HG03139 (cell line): ENCODE measurements around the gene PLEKHN1.

ENCODE experiments used
- ATAC-seq: cut with Tn5 transposase; IDR thresholded peaks from one replicate; pipeline ENCODE4 v1.9.1; 2021; ENCODE audit not compliant: unreplicated experiment

Gene PLEKHN1

GRCh38 chr1:929712-930632 is 36.3 kb upstream of the PLEKHN1 start:
- no peak for ATAC-seq

DNA sequence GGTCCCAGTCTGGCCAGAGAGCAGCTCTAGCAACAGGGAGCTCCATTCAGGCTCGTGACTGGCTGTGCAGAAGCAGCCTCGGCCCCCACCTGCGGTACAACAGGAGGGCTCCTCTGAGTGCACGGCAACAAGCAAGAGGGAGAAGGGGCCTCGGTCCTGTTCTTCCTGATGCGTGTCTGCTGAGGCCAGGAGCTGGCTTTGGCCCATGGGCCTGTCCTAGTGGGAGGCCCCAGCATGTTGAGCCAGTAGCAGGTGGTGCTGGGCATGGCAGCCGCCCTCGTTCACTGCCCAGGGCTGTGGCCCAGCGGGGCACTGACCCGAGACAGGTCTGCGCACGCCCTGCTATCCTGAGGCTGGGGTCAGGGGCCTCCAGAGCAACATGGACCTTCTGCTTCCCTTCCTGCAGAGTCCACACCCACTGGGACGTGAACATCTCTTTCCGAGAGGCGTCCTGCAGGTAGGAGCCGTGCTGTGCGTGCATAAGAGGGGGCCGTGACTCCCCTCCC is 35.6 kb upstream of the PLEKHN1 start:
- no peak for ATAC-seq

GRCh38 chr1:931380-932172 is 34.7 kb upstream of the PLEKHN1 start:
- ATAC-seq = no peak

- no peak for ATAC-seq
Observed at GRCh38 chr1:932173-932510, 34.1 kb upstream of the PLEKHN1 start.

DNA sequence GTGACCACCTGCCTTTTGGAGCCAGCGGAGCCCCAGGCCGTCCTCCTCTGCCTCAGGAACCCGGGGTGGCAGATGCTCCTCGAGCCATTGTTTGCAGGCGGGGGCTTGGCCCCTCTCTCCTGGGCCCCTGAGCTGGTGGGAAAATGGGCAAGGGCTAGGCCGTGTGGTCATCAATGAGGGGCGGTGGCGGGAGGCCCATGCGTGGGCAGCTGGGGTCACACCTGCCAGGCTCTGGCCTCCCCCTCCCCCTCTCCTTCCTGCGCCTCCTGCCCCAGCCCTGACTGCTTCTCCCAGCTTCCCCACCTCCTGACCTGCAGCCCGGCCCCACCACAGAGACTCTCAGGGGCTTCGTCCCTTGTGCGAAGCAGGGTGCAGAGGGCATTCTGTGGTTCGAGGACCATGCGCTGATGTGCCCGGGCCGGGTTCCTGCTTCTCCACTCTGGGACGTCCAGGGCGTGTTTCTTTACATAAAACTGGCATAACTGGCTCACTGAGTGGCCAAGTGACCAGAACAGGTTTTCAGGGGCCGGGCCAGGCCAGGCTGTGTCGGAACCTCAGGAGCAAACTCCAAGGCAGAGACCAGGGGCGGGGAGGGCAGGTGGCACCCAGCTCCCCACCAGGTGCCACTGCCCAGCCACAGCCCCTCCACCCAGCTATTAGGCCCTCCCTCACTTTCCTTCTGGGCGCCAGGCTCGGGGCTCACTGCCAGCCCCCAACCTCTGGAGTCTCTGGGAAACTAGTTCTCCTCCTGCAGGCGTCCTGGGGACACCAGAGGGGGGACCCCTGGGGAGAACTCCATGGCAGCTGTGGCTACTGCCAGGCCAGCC is 33.3 kb upstream of the PLEKHN1 start:
- no peak for ATAC-seq

DNA sequence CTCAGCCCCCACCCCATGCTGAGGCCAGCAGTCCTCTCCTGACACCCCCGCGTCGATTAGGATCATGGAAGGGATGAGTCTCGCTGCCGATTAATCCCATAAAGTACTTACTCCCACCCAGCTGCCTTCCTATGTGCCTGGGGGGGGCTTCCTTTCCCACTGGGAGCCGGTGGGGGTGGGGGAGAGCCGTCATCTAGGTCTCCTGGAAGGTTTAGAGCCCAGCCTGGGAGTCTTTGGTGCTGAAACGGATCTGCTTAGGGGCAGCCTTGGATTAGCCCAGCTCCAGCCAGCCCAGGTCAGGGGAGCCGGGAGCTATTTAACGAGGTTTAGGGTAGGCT is 32.7 kb upstream of the PLEKHN1 start:
- no peak for ATAC-seq

DNA sequence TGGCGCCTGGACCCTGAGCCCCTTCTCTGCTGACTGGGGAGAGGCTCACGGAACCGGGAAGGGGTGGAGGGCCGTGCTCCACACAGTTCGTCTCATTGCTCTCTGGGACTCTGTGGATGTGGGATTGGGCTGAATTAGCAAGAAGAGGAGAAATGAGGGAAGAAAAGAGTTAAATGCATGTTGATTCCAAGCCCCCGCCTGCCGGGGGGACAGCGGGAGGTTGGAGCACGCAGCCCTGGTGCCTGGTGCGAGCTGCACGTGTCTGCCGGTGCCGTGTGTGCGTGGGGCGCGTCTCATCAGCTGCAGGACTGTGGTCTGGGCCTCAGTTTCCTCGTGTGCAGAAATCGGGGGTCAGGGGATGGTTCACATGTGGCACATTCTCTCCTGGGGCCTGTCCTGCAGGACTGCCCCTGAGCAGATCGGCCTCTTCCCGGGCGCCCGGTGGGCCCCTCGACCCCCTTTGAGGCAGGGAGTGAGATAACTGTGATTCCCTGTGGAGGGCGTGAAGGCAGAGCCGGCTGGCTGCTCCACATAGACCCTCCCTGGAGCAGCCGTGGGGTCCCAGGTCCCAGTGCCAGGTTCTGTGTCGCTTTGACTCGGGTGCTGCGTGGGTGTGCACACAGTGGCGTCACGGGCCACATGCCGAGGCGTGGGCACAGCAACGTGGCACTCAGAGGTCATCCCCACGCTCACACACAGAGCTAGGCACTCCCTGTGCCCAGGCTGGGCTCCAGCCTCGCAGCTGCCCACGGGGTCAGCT is 31.1 kb upstream of the PLEKHN1 start:
- ATAC-seq = no peak

GRCh38 chr1:935751-936231 is 30.5 kb upstream of the PLEKHN1 start:
- no peak for ATAC-seq

GRCh38 chr1:936348-937264 is 29.7 kb upstream of the PLEKHN1 start:
- ATAC-seq = no peak

DNA sequence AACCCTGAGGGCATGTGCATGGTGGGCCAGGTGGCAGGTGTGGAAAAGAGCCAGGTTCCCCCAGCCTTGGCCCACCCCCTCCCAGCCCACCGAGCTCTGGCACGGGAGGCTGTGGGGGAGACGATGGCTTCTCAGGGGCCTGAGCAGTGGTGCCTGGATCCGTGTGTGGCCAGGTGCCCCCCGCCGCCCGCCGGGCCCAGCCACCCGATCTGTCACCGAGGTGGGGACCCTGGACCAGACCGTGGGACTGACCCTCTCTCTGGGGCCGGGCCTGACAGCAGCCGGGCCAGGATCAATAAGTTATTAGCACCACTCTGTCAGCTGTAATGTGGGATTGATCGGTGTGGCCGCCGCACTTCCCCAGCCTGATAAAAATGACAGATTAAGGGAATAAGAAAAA is 28.8 kb upstream of the PLEKHN1 start:
- no peak for ATAC-seq

DNA sequence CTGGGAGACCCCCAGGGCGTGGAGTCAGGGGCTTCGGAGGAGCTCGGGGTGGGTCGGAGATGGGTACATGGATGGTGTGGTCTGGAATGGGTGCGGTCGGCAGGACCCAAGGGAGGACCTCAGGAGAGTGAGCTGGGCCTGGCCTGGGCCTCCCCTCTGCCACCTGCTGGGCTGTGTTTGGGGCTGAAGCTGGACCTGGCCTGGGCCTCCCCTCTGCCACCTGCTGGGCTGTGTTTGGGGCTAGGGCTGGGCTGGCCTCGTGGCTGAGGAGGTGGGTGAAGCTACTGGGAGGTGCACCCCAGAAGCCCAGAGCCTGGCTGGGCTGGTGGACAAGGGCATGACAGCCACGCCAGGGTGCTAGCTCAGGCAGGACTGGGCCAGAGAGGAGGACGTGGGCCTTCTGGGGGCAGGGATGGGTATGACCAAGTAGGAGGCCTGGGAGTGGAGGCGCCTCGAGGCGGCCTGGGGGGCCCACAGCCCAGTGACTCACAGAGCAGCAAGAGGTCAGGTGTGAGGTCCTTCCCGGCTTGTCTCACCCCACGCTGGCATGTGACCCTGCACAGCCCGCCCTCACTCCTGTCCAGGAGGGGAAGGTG is 28.1 kb upstream of the PLEKHN1 start:
- ATAC-seq = no peak

- no peak for ATAC-seq
Observed at GRCh38 chr1:938711-939489, 27.4 kb upstream of the PLEKHN1 start.

GRCh38 chr1:939511-940106 is 26.7 kb upstream of the PLEKHN1 start:
- no peak for ATAC-seq

GRCh38 chr1:940107-941014 is 25.9 kb upstream of the PLEKHN1 start:
- ATAC-seq = no peak

DNA sequence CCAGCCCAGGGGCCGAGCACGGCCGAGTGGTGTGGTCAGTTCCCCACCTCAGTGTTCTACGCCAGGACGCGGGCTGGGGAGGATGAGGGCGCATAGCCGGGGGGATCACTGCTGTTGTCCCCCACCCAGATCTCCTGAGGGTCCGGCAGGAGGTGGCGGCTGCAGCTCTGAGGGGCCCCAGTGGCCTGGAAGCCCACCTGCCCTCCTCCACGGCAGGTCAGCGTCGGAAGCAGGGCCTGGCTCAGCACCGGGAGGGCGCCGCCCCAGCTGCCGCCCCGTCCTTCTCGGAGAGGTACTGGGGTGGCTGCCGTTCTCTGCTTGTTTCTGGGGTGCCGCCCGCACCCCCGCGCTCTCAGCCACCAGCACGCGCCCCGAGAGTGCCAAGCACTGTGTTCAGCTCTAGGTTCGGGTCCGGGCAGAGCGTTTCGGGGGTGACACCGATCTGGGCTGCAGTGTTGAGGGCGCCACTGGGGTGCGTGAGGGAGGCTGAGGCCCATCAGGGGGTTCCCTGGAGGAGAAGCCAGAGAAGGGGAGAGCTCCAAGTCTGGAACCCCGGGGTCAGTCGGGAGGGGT is 25.2 kb upstream of the PLEKHN1 start:
- no peak for ATAC-seq

DNA sequence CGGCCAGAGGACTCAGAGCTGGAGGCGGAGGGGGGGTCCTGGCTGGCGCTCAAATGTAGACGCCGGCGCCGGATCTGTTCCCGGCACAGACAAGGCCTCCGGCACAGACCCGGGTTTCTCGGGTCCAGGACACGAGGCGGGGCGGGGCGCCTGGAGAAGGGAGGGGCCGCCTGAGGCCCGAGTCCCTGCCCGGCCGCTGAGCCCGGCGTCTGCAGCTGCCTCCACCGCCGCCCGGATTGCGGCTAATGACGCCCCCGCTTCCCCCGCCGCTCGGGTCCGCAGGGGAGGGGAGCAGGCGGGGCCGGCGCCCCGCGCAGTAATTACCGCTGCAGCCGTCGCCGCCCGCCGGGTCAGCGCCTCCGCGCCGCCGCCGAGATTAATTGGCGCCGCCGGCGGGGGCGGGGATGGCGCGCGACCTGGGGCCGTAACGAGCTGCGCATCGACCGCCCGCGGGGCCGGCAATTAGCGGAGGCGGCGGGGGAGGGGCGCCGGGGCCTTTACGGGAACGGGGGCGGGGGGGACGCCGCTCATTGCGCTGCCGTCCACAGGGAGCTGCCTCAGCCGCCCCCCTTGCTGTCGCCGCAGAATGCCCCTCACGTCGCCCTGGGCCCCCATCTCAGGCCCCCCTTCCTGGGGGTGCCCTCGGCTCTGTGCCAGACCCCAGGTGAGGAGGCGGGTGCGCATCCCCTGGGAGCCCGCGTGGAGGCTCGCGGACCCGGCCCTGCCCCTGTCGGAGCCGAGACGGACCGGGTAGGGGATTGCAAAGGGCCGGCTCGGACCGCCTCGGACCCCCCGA is 24.5 kb upstream of the PLEKHN1 start:
- no peak for ATAC-seq
